Measurements from ENCODE around the gene MYO18B.

The MYO18B gene

DNA sequence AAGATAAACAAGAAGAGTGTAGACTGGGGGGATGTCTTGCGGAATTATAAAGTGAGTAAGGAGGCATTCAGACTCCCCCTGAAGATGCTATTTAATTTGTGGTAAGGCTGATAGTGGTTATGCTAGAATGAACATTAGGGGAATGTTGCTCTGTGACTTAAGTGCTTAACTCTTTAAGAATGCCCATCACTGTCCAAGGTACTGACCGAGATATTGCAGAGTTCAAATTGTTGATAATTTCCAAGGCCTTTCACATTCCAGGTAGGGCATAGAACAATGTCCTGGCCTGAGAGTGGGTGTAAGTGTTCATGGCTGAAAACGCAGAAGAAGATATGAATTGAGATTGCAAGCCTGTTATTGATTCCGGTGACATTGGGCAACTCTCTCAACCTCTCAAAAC lies 337.0 kb downstream of the MYO18B start:
- no peak for DNase-seq (ENCODE audit: low read depth)
- TF ChIP-seq, protein P1, sequence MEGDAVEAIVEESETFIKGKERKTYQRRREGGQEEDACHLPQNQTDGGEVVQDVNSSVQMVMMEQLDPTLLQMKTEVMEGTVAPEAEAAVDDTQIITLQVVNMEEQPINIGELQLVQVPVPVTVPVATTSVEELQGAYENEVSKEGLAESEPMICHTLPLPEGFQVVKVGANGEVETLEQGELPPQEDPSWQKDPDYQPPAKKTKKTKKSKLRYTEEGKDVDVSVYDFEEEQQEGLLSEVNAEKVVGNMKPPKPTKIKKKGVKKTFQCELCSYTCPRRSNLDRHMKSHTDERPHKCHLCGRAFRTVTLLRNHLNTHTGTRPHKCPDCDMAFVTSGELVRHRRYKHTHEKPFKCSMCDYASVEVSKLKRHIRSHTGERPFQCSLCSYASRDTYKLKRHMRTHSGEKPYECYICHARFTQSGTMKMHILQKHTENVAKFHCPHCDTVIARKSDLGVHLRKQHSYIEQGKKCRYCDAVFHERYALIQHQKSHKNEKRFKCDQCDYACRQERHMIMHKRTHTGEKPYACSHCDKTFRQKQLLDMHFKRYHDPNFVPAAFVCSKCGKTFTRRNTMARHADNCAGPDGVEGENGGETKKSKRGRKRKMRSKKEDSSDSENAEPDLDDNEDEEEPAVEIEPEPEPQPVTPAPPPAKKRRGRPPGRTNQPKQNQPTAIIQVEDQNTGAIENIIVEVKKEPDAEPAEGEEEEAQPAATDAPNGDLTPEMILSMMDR (IDR thresholded peaks at IDR 0.05; ENCODE audit: control insufficient read depth, insufficient read depth, low read depth, low read length, missing control alignments): no peak
- H3K4me3 ChIP-seq (ENCODE audit: control insufficient read depth, low read depth, low read length): no peak overlapping the region

All from AG09309 (cell line).